Vagina (tissue), 2 donors: ENCODE data around the gene GLP2R. TPM values are rescaled to one million over a fixed set of nuclear protein-coding genes. Genes with fewer than 3 reads are reported as not detected.

Experiments used
- DNase-seq, 2 donors: peaks; one replicate each; pipeline ENCODE4 v3.0.0-alpha.2; 2017; ENCODE audit errors: extremely low spot score in 2 of 2
- H3K27ac ChIP-seq: fragments of 200-600 bp; sonication (generic); one replicate; pipeline ENCODE4 v1.5.1; 2019
- H3K27me3 ChIP-seq: fragments of 200-600 bp; sonication (generic); one replicate; pipeline ENCODE4 v1.5.1; 2019
- H3K36me3 ChIP-seq, 2 donors: fragments of 200-600 bp; sonication (generic); one replicate each; pipeline ENCODE4 v1.5.1; 2017 to 2019
- H3K4me1 ChIP-seq: fragments of 200-600 bp; sonication (generic); one replicate; pipeline ENCODE4 v1.5.1; 2019
- H3K4me3 ChIP-seq, 2 donors: fragments of 200-600 bp; sonication (generic); 1 replicate in 1 of 2; 2 replicates in 1 of 2; pipeline ENCODE4 v1.5.1; 2016 to 2019
- H3K9me3 ChIP-seq: fragments of 200-600 bp; sonication (generic); one replicate; pipeline ENCODE4 v1.5.1; 2019
- POLR2A ChIP-seq, 2 donors: fragments of 450-650 bp; IDR thresholded peaks; one replicate each; pipeline ENCODE4 v1.6.1; 2017; ENCODE audit warnings: antibody characterized with exemption in 2 of 2, mild to moderate bottlenecking in 2 of 2, moderate library complexity in 2 of 2
- POLR2AphosphoS5 ChIP-seq, 2 donors: sonication (generic); formaldehyde crosslinking; IDR thresholded peaks; one replicate each; pipeline ENCODE4 v1.9.0; 2017; ENCODE audit warnings: antibody characterized with exemption in 2 of 2, mild to moderate bottlenecking in 2 of 2, low read depth in 1 of 2; ENCODE audit not compliant: insufficient read depth in 1 of 2
- intact Hi-C: fragments of 100-400 bp; cut with DNase I; formaldehyde crosslinking; loops from one replicate; pipeline ENCODE4 v1.15.1; 2023
- total RNA-seq: library from RNA; depleted of rRNA; stranded (reverse); fragments of >200 nt; gene quantifications from one replicate; pipeline ENCODE4 v1.2.3, GENCODE V29; 2016
- TF ChIP-seq, protein P1 (sequence below), 3 experiments: fragments of 450-650 bp in 2 of 3; fragments of 200-600 bp in 1 of 3; sonication (generic) in 1 of 3; IDR thresholded peaks; one replicate each; pipeline ENCODE4 v1.5.1; 2017 to 2019; ENCODE audit warnings: antibody characterized with exemption in 3 of 3, mild to moderate bottlenecking in 2 of 3, moderate library complexity in 2 of 3

The GLP2R gene
- total RNA-seq, 1 donor from 2014 or later: 2.9 TPM

DNA sequence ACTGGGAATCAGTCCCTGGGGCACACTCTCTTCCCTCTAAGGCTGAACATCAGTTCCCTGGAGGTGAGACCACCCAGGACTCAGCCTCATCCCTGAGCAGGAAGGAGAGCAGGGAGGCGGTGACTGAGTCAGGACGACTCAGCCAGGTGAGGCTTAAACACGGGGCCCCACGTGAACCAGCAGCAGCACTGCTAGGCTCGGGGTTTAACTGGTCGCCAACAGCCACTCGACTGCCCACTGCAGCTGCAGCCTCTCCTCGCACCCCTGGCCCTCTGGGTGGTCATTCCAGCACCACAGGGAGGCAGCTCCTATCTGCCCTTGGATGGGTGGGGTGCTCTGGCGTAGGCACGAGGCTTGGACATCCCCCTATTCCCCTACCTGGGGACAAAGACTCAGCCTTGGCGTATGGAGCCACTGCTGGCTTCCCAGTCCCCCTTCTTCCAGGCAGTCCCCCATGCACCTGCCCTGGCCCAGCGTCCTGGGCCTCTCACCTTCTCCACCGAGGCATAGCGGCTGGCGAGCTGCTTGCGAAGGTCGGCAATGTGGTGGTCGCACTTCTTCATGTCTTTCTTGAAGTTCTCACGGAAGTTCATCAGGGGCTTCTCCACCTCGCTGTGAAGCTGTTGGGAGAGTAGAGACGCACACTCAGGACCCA is 100.6 kb downstream of the GLP2R start:
- TF ChIP-seq POLR2A (IDR thresholded peaks at IDR 0.05) (no peak), POLR2AphosphoS5 (IDR thresholded peaks at IDR 0.05; ENCODE audit: insufficient read depth in 1 of 2, low read depth in 1 of 2) (no peak)
- TF ChIP-seq, protein P1, sequence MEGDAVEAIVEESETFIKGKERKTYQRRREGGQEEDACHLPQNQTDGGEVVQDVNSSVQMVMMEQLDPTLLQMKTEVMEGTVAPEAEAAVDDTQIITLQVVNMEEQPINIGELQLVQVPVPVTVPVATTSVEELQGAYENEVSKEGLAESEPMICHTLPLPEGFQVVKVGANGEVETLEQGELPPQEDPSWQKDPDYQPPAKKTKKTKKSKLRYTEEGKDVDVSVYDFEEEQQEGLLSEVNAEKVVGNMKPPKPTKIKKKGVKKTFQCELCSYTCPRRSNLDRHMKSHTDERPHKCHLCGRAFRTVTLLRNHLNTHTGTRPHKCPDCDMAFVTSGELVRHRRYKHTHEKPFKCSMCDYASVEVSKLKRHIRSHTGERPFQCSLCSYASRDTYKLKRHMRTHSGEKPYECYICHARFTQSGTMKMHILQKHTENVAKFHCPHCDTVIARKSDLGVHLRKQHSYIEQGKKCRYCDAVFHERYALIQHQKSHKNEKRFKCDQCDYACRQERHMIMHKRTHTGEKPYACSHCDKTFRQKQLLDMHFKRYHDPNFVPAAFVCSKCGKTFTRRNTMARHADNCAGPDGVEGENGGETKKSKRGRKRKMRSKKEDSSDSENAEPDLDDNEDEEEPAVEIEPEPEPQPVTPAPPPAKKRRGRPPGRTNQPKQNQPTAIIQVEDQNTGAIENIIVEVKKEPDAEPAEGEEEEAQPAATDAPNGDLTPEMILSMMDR (IDR thresholded peaks at IDR 0.05): no peak
- H3K36me3 ChIP-seq: no peaks in the 10 kb centered on the region
- H3K4me3 ChIP-seq: no peak overlapping the region
- DNase-seq: no peak
- H3K4me1 ChIP-seq: no peaks in the 10 kb centered on the region
- peak overlapping the region; percentile 16 for H3K27ac ChIP-seq
- no peaks in the 10 kb centered on the region for H3K9me3 ChIP-seq
- intact Hi-C loops: no loop called here
- H3K27me3 ChIP-seq: no peaks in the 10 kb centered on the region

DNA sequence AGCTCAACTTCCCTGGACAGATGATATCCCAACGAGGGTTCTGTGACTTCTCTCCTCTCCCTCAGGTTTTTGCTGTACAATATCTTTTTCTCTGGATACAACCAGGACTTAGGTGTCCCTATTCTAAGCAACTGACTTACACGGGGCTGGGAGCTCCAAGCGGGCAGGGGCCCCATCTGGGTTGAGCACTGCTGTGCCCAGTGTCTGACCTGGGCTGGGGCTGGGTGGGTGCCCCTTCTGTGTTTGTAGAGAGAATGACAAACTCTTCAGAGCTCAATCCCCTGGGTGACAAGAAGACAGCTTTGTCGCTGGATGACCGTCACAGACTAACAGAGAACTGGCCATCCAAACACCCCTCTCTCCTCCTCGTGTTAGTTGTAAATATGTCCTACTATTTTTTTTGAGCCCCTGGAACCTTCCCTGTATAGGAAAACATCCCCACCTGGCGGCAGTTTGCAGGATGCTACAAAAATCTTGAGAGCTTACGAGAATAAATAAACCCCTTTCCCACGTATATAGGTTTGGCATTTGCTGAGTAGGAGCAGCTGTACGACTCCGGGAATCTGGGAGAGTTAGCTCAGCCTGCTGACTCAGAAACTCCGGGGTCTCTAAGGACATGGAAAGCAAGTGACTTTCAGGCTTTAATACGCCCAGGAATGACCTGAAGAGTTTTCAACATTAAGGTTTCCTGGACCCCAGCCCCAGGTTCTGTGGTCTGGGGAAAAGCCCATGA is 103.0 kb downstream of the GLP2R start:
- H3K9me3 ChIP-seq: no peaks in the 10 kb centered on the region
- no peak for DNase-seq
- H3K27me3 ChIP-seq: no peaks in the 10 kb centered on the region
- no peaks in the 10 kb centered on the region for H3K36me3 ChIP-seq
- intact Hi-C loops: no loop called here
- peak overlapping the region; percentile 35 for H3K27ac ChIP-seq
- no peaks in the 10 kb centered on the region for H3K4me1 ChIP-seq
- no peak overlapping the region for H3K4me3 ChIP-seq
- TF ChIP-seq, protein P1 (IDR thresholded peaks at IDR 0.05): no peak
- TF ChIP-seq POLR2A (IDR thresholded peaks at IDR 0.05) (no peak), POLR2AphosphoS5 (IDR thresholded peaks at IDR 0.05; ENCODE audit: insufficient read depth in 1 of 2, low read depth in 1 of 2) (no peak)

DNA sequence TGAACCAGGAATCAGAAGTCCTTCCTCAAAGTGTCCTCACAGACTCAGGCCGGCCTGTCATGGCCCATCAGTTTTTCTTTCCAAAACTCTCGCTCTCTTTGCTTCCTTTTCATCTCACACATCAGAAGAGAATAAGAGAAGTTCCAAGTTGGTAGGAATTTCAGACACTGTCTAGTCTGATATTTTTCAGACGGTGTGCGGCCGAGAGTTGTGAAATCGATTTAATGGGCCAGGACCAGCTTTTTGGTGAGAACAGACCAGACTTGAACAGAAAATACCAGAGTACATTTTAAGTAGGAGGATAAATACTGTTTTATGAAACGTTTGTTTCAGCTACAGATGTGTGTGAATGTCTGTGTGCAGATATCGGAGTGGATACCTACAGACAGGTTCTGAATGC is 104.1 kb downstream of the GLP2R start:
- Histone ChIP-seq H3K36me3 (no peaks in the 10 kb centered on the region), H3K9me3 (no peaks in the 10 kb centered on the region), H3K4me1 (peaks cover 3% of the 10 kb centered on the region), H3K27ac (peak overlapping the region; percentile 35), H3K27me3 (no peaks in the 10 kb centered on the region), H3K4me3 (no peak overlapping the region)
- DNase-seq: peak in 1 of 2 donors; percentile 87
- TF ChIP-seq POLR2AphosphoS5 (IDR thresholded peaks at IDR 0.05; ENCODE audit: insufficient read depth in 1 of 2, low read depth in 1 of 2) (no peak), POLR2A (IDR thresholded peaks at IDR 0.05) (no peak)
- TF ChIP-seq, protein P1 (IDR thresholded peaks at IDR 0.05): no peak
- intact Hi-C loops: loop anchor here (5.0 kb wide), 1 partner anchor 933 kb away; no protein-coding TSS in a partner anchor

DNA sequence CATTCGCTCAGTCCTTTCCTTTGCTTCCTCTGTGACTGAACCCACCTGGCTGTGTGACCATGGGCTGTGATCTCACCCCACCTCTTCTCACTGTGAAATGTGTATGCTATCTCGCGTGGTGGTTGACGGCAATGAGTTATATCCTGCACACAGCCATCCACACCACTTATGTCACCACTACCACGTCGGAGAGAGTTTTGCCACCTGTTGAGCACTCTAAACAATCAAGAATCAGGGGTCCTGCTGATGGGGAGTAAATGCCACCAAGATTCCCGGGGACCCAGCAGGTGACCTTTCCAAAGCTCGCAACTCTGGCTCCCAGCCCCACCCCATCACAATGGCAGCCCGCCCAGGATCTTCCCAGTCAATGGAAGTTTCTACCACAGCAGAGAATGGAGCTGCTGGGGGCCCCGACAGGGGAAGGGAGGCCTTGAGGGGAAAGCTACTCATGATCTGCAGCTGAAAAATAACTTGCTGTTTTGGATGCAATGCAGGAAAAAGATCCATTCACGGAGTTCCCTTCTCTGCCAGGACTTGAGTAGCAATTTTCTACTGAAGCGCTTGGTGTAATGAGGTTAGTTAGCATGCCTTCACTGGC is 105.5 kb downstream of the GLP2R start:
- DNase-seq: no peak
- Histone ChIP-seq H3K36me3 (no peaks in the 10 kb centered on the region), H3K4me3 (no peak overlapping the region), H3K9me3 (no peaks in the 10 kb centered on the region), H3K27ac (no peak overlapping the region), H3K27me3 (no peaks in the 10 kb centered on the region), H3K4me1 (peaks cover 17% of the 10 kb centered on the region)
- TF ChIP-seq, protein P1 (IDR thresholded peaks at IDR 0.05): no peak
- TF ChIP-seq POLR2A (IDR thresholded peaks at IDR 0.05) (no peak), POLR2AphosphoS5 (IDR thresholded peaks at IDR 0.05; ENCODE audit: insufficient read depth in 1 of 2, low read depth in 1 of 2) (no peak)
- intact Hi-C loops: loop anchor here (5.0 kb wide), 1 partner anchor 934 kb away; no protein-coding TSS in a partner anchor
